IPS-15b (cell line): ENCODE results near the gene ADAMTSL3.

Experiments used
- H3K27me3 ChIP-seq: one replicate; pipeline ENCODE4 v1.6.1; 2013; ENCODE audit warnings: low read length; ENCODE audit not compliant: control insufficient read depth, insufficient read depth
- H3K36me3 ChIP-seq: one replicate; pipeline ENCODE4 v1.6.1; 2013; ENCODE audit warnings: low read length; ENCODE audit not compliant: control insufficient read depth, insufficient read depth
- H3K4me1 ChIP-seq: one replicate; pipeline ENCODE4 v1.6.1; 2013; ENCODE audit warnings: mild to moderate bottlenecking, low read length; ENCODE audit not compliant: control insufficient read depth, insufficient read depth
- H3K4me3 ChIP-seq: one replicate; pipeline ENCODE4 v1.5.1; 2013; ENCODE audit warnings: low read depth, low read length
- H3K9ac ChIP-seq: one replicate; pipeline ENCODE4 v1.6.1; 2013; ENCODE audit warnings: low read depth, mild to moderate bottlenecking, low read length
- H3K9me3 ChIP-seq: one replicate; pipeline ENCODE4 v1.6.1; 2013; ENCODE audit warnings: mild to moderate bottlenecking, low read length; ENCODE audit not compliant: control insufficient read depth, insufficient read depth

The ADAMTSL3 gene

DNA sequence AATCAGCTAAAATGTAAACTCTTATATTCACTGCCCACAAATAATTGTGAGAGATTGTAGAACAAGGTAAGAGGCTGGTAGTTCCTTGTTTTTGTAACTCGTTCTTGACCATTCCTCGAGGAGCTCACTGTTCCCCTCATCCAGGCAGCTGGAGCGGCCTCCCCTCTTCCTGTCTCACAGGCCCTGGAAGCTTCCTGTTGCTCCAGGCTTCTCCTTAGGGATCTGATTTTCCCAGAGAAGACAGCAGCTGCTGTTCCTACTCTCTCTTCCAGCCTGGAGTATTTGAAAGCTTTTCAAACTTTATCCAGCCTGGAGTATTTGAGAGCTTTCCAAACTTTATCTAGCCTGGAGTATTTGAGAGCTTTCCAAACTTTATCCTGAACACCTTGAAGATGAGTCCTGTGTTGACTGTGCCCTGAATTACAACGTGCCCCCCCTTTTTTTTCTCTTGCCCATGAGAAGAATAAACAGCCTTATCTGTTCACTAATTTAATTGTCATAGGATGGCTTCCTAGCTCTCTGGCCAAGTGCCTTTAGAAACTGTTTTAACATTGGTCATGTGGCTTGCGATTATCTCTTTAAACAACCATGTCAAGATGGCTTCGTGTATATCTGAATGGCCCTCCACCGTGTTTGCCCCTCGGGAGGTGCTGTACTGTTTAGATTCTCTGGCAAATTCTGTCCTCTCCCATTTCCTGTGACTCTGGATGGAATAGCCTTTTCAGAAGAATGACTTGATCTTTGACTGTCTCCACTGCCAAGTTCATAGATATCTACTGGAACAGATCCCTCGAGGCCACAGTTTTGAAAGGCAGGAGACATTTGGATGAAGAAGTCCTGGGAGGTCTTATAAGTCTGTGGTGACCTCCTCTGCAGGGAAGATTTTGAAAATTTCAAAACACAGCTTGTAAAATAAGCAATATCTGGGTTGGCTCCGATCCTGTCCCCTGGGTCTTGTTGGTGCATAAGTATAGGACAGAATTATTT is 4.8 kb downstream of the ADAMTSL3 start:
- Histone ChIP-seq H3K9me3 (no peaks in the 10 kb centered on the region), H3K4me1 (no peaks in the 10 kb centered on the region), H3K27me3 (peaks cover 28% of the 10 kb centered on the region), H3K9ac (no peak overlapping the region), H3K4me3 (no peak overlapping the region), H3K36me3 (no peaks in the 10 kb centered on the region)

DNA sequence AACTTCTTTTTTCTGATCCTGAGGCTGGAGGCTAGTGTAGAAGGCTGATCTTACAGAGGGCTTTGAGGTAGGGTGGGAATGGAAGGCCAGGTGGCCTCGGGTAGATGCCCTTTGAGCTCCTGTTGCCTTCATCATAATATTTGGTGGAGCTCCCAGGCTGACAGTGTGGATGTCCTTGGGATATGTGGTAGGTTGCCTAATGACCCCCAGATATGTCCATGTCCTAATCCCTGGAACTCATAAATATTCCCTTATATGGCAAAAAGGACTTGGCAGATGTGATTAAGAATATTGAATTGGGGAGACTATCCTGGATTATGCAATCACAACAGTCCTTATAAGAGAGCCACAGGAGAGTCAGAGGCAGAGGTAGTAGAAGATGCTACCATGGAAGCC is 5.5 kb downstream of the ADAMTSL3 start:
- Histone ChIP-seq H3K4me3 (no peak overlapping the region), H3K4me1 (no peaks in the 10 kb centered on the region), H3K36me3 (no peaks in the 10 kb centered on the region), H3K9me3 (no peaks in the 10 kb centered on the region), H3K27me3 (peaks cover 25% of the 10 kb centered on the region), H3K9ac (no peak overlapping the region)

DNA sequence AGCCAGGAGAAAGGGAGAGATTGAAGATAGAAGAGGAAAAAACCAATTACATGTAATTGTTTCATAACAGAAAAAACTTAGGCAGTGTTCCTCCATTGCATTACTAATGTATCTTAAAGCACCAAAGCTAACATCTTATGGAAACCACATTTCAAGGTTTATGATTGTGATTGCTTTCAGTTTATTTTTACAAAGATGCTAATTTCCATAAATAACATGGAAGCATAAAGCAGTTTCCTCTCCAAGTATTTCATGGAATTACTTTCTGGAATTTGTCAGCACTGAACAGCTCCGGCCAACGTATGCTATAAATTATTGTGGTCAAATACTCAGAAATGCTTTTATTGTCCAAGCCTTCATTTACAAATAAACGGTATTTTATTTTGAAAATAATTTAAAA is 11.6 kb downstream of the ADAMTSL3 start:
- H3K4me3 ChIP-seq, result no peak overlapping the region
- no peaks in the 10 kb centered on the region for H3K9me3 ChIP-seq
- no peaks in the 10 kb centered on the region for H3K36me3 ChIP-seq
- no peak overlapping the region for H3K9ac ChIP-seq
- no peaks in the 10 kb centered on the region for H3K4me1 ChIP-seq
- no peaks in the 10 kb centered on the region for H3K27me3 ChIP-seq

DNA sequence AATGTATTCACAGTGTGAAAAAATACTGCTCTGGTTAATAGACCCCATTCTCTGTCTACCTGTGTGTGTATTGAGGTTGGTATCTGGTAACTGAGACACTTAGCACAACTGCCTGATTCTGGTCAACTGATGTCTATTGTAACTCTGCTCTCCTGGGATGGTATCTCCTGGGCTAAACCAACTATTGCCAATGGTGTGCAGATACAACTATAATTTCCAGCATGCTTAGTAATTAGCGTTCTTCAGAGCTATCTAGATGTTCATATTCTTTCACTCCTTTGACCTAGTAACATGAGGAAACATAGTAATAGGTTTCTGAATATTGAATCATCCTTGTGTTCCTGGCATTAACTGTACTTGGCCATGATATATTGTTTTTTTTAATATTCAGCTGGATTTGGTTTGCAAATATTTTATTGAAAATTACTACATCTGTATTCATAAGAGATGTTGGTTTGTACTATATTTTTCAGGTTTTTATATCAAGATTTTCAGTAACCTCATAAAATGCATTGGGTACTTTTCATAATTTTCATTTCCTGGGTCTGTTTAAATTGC is 16.8 kb downstream of the ADAMTSL3 start:
- no peak overlapping the region for H3K4me3 ChIP-seq
- H3K9ac ChIP-seq, result no peak overlapping the region
- H3K36me3 ChIP-seq, result no peaks in the 10 kb centered on the region
- H3K27me3 ChIP-seq, result no peaks in the 10 kb centered on the region
- H3K9me3 ChIP-seq, result no peaks in the 10 kb centered on the region
- H3K4me1 ChIP-seq, result no peaks in the 10 kb centered on the region

DNA sequence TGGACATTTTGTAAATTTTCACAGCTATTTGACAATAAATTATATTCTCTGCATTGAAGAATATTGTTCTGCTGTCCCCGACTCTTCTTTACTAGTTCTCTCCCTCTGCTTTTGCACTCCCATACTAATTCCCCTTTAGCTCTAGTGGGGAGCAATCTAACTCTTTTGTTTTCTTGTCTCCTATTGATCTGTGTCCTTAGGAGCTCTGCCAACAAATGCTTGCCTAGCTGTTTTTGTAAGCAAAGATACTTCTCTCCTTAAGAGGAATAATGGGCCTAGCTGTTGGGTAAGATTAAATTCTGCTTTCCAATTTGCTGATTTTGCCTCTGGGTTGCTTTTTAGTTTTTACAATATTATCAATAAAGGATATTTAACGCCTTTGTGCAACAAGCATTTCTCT is 17.7 kb downstream of the ADAMTSL3 start:
- Histone ChIP-seq H3K27me3 (no peaks in the 10 kb centered on the region), H3K4me3 (no peak overlapping the region), H3K9me3 (no peaks in the 10 kb centered on the region), H3K36me3 (no peaks in the 10 kb centered on the region), H3K4me1 (no peaks in the 10 kb centered on the region), H3K9ac (no peak overlapping the region)

- Histone ChIP-seq H3K4me3 (no peak overlapping the region), H3K36me3 (no peaks in the 10 kb centered on the region), H3K27me3 (no peaks in the 10 kb centered on the region)
These were observed 19.5 kb downstream of the ADAMTSL3 start for GRCh38 chr15:83673385-83673784.

GRCh38 chr15:83682476-83683088 is 28.7 kb downstream of the ADAMTSL3 start:
- no peaks in the 10 kb centered on the region for H3K9me3 ChIP-seq
- peaks cover 3% of the 10 kb centered on the region for H3K4me1 ChIP-seq
- H3K36me3 ChIP-seq, result no peaks in the 10 kb centered on the region
- no peaks in the 10 kb centered on the region for H3K27me3 ChIP-seq
- H3K9ac ChIP-seq, result no peak overlapping the region
- no peak overlapping the region for H3K4me3 ChIP-seq

More at GRCh38 chr15:83673385-83673784, 19.5 kb downstream of the ADAMTSL3 start:
- Histone ChIP-seq H3K9ac (no peak overlapping the region), H3K9me3 (no peaks in the 10 kb centered on the region), H3K4me1 (no peaks in the 10 kb centered on the region)

GRCh38 chr15:83685916-83686332 is 32.0 kb downstream of the ADAMTSL3 start:
- no peak overlapping the region for H3K4me3 ChIP-seq
- no peaks in the 10 kb centered on the region for H3K9me3 ChIP-seq
- no peaks in the 10 kb centered on the region for H3K36me3 ChIP-seq
- no peaks in the 10 kb centered on the region for H3K4me1 ChIP-seq
- no peak overlapping the region for H3K9ac ChIP-seq
- H3K27me3 ChIP-seq, result no peaks in the 10 kb centered on the region

- H3K4me3 ChIP-seq, result no peak overlapping the region
- H3K9me3 ChIP-seq, result no peaks in the 10 kb centered on the region
- no peaks in the 10 kb centered on the region for H3K27me3 ChIP-seq
- H3K4me1 ChIP-seq, result no peaks in the 10 kb centered on the region
- no peaks in the 10 kb centered on the region for H3K36me3 ChIP-seq
- H3K9ac ChIP-seq, result no peak overlapping the region
These were observed 34.3 kb downstream of the ADAMTSL3 start for GRCh38 chr15:83688201-83688600.

GRCh38 chr15:83690676-83691075 is 36.8 kb downstream of the ADAMTSL3 start:
- no peak overlapping the region for H3K9ac ChIP-seq
- no peaks in the 10 kb centered on the region for H3K9me3 ChIP-seq
- no peaks in the 10 kb centered on the region for H3K36me3 ChIP-seq
- peaks cover 4% of the 10 kb centered on the region for H3K4me1 ChIP-seq
- no peaks in the 10 kb centered on the region for H3K27me3 ChIP-seq
- H3K4me3 ChIP-seq, result no peak overlapping the region

DNA sequence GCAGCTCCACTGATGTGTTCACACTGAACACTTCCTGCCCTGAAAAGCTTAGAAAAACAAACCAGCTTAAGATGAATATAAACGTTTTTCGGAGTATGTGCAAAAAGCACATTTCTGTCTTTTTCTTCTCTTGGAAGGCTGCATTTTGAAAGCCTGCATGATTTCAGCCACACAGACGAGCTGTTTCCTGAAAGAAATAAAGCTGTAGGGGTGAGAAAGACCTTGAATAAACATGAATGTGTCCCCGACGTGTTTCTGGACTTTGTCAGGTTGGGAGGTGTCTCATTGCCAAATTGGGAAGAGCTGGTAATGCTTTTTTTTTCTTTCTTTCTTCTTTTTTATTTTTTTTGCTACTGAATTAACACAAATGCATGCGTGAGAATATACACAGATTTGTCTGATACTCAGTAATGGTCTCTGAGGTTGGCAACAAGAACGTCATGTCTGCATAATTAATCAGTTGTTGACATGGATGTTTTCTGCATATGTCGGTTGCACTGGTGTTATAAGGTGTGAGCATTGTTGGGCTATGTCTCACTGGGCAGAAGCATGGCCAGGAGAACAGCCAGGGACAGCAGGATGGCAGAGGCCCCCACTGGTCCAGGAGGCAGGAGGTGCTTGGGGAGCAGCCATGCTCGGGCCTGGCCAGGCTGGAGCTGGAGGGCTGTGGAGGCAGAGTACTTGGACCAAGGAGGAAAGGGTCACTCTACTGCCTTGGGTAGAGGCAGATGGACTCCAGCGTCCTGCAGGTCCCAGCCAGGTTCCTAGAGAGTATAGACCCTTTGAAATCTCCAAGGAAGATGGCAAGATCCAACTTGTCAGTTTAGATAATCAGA is 39.0 kb downstream of the ADAMTSL3 start:
- Histone ChIP-seq H3K4me1 (peaks cover 4% of the 10 kb centered on the region), H3K9me3 (no peaks in the 10 kb centered on the region), H3K27me3 (no peaks in the 10 kb centered on the region), H3K4me3 (no peak overlapping the region), H3K36me3 (no peaks in the 10 kb centered on the region), H3K9ac (no peak overlapping the region)
